RWPE2 (cell line): ENCODE results near the gene DYTN.

Source experiments
- ATAC-seq: fragments of 200-7000 bp; cut with Tn5 transposase; 3 replicates; pipeline ENCODE4 v1.9.1; 2021; ENCODE audit warnings: low read depth
- DNase-seq: peaks from one replicate; pipeline ENCODE4 v3.0.0-alpha.2; 2020; ENCODE audit warnings: low spot score
- H3K27ac ChIP-seq: fragments of 450-650 bp; 2 replicates; pipeline ENCODE4 v1.5.1; 2017; ENCODE audit warnings: mild to moderate bottlenecking; ENCODE audit not compliant: poor library complexity, severe bottlenecking
- H3K27me3 ChIP-seq: fragments of 250-450 bp; sonication (Bioruptor Pico); 2 replicates; pipeline ENCODE4 v1.5.1; 2021; ENCODE audit warnings: mild to moderate bottlenecking, moderate library complexity; ENCODE audit not compliant: insufficient read depth, poor library complexity, severe bottlenecking
- H3K36me3 ChIP-seq: fragments of 250-450 bp; sonication (Bioruptor Pico); 2 replicates; pipeline ENCODE4 v1.5.1; 2020; ENCODE audit warnings: low read depth, mild to moderate bottlenecking, moderate library complexity
- H3K4me1 ChIP-seq: fragments of 250-450 bp; sonication (Bioruptor Pico); 2 replicates; pipeline ENCODE4 v1.5.1; 2021; ENCODE audit warnings: mild to moderate bottlenecking, moderate library complexity; ENCODE audit not compliant: insufficient read depth, poor library complexity, severe bottlenecking
- H3K4me3 ChIP-seq: fragments of 250-450 bp; sonication (Bioruptor Pico); 2 replicates; pipeline ENCODE4 v1.5.1; 2021; ENCODE audit warnings: mild to moderate bottlenecking, moderate library complexity; ENCODE audit not compliant: severe bottlenecking
- H3K9me3 ChIP-seq: fragments of 250-450 bp; sonication (Bioruptor Pico); 2 replicates; pipeline ENCODE4 v1.5.1; 2021; ENCODE audit warnings: mild to moderate bottlenecking, moderate library complexity; ENCODE audit not compliant: severe bottlenecking
- TF ChIP-seq, protein P1 (sequence below): fragments of 450-650 bp; IDR thresholded peaks from one replicate; pipeline ENCODE4 v1.5.1; 2017; ENCODE audit warnings: mild to moderate bottlenecking, moderate library complexity; ENCODE audit not compliant: poor library complexity, severe bottlenecking

The DYTN gene

GRCh38 chr2:206615417-206616089, 102.6 kb downstream of the DYTN start:
- TF ChIP-seq, protein P1, sequence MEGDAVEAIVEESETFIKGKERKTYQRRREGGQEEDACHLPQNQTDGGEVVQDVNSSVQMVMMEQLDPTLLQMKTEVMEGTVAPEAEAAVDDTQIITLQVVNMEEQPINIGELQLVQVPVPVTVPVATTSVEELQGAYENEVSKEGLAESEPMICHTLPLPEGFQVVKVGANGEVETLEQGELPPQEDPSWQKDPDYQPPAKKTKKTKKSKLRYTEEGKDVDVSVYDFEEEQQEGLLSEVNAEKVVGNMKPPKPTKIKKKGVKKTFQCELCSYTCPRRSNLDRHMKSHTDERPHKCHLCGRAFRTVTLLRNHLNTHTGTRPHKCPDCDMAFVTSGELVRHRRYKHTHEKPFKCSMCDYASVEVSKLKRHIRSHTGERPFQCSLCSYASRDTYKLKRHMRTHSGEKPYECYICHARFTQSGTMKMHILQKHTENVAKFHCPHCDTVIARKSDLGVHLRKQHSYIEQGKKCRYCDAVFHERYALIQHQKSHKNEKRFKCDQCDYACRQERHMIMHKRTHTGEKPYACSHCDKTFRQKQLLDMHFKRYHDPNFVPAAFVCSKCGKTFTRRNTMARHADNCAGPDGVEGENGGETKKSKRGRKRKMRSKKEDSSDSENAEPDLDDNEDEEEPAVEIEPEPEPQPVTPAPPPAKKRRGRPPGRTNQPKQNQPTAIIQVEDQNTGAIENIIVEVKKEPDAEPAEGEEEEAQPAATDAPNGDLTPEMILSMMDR = no peak
- Histone ChIP-seq H3K36me3 (no peaks in the 10 kb centered on the region), H3K27me3 (no peaks in the 10 kb centered on the region), H3K27ac (no peak overlapping the region), H3K4me1 (no peaks in the 10 kb centered on the region), H3K9me3 (no peaks in the 10 kb centered on the region), H3K4me3 (no peak overlapping the region)
- DNase-seq (no peak), ATAC-seq (no peak)

DNA sequence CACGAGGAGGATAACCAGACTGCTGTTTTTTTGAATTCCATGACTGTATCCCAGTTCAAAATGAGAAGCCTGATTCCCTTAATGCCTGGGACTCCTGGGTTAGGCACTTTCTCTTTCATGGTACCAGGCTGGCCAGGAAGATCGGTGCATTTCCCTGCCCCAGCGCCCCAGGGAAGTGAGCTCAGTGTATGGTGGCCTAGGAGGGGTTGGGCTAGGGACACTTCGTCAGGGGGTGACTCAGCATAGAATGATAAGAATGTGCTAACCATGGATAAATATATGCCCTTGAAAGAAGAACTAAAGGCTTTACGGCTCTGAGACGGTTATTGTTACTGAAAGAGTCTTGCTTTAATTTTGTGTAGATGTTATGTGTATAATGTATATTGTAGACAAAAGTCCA, 103.4 kb downstream of the DYTN start:
- no peaks in the 10 kb centered on the region for H3K4me1 ChIP-seq
- H3K36me3 ChIP-seq = no peaks in the 10 kb centered on the region
- H3K9me3 ChIP-seq = no peaks in the 10 kb centered on the region
- TF ChIP-seq, protein P1 = no peak
- DNase-seq (no peak), ATAC-seq (peak; percentile 61)
- no peak overlapping the region for H3K4me3 ChIP-seq
- H3K27me3 ChIP-seq = no peaks in the 10 kb centered on the region
- H3K27ac ChIP-seq = no peak overlapping the region

DNA sequence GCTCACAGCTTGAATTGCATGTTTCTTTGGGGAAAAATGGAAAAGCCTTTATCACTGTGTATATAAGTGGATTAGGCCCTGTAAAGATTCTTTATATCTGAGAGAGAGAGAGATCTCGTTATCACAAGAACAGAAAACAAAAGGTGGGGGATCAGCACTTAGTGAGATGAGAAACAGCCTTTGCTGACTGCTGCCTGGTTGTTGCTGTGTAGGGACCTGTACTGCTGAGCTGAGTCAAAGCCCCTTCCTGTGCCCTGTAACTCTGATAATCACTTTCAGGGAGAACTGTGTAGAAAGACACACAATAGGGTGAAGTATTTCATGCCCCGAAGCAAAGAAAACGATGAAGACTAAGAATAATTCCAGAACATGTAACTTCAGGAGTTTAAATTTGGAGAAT, 106.5 kb downstream of the DYTN start:
- ATAC-seq = 0 out of 3 replicates have a peak, but pooled peaks have one; percentile 26
- Histone ChIP-seq H3K9me3 (no peaks in the 10 kb centered on the region), H3K4me3 (no peak overlapping the region), H3K27ac (no peak overlapping the region), H3K4me1 (no peaks in the 10 kb centered on the region), H3K27me3 (no peaks in the 10 kb centered on the region), H3K36me3 (no peaks in the 10 kb centered on the region)
- no peak for DNase-seq
- TF ChIP-seq, protein P1 = no peak

- no peaks in the 10 kb centered on the region for H3K36me3 ChIP-seq
- TF ChIP-seq, protein P1 = no peak
- no peaks in the 10 kb centered on the region for H3K9me3 ChIP-seq
- H3K27ac ChIP-seq = no peak overlapping the region
- H3K27me3 ChIP-seq = no peaks in the 10 kb centered on the region
- no peak overlapping the region for H3K4me3 ChIP-seq
- no peak for ATAC-seq
- no peaks in the 10 kb centered on the region for H3K4me1 ChIP-seq
- DNase-seq = no peak
Observed at GRCh38 chr2:206611191-206611590, 107.0 kb downstream of the DYTN start.

DNA sequence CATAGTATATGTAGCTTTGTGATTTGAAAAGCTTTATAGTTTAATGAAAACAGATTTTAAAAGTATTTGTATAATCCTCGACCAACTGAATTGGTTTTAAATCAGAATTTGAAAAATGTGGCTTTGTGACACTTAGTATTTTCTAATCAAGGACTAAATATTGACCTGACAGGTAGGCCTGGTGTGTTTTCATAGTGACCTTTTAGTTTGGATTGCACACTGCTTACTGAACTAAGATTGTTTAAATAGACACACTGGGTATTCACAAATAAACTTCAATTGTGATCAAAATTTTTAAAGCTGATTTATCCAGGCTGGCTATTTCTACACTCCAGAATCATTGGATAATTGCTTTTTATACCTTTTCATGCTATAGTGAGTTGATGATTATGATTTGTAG, 107.7 kb downstream of the DYTN start:
- TF ChIP-seq, protein P1 = no peak
- H3K9me3 ChIP-seq = no peaks in the 10 kb centered on the region
- H3K27ac ChIP-seq = no peak overlapping the region
- no peak overlapping the region for H3K4me3 ChIP-seq
- no peaks in the 10 kb centered on the region for H3K27me3 ChIP-seq
- DNase-seq = no peak
- no peaks in the 10 kb centered on the region for H3K36me3 ChIP-seq
- H3K4me1 ChIP-seq = no peaks in the 10 kb centered on the region
- no peak for ATAC-seq
